Skin of body (tissue), 2 donors: ENCODE data around the gene LIPG. TPM values are rescaled to one million over a fixed set of nuclear protein-coding genes. Genes with fewer than 3 reads are reported as not detected.
"Not testable (repeated sequence)": the region's sequence is repeated elsewhere in the genome, so short reads cannot be mapped to it uniquely, and the experiment has no call there.

Source experiments
- DNase-seq: peaks from one replicate; lab custom pipeline; 2025; lab: John Stamatoyannopoulos, UW
- total RNA-seq: library from RNA; depleted of rRNA; stranded (reverse); fragments of >200 nt; gene quantifications from one replicate; pipeline ENCODE4 v1.2.3, GENCODE V29; 2014

Gene LIPG
- 8.1 TPM for total RNA-seq

DNA sequence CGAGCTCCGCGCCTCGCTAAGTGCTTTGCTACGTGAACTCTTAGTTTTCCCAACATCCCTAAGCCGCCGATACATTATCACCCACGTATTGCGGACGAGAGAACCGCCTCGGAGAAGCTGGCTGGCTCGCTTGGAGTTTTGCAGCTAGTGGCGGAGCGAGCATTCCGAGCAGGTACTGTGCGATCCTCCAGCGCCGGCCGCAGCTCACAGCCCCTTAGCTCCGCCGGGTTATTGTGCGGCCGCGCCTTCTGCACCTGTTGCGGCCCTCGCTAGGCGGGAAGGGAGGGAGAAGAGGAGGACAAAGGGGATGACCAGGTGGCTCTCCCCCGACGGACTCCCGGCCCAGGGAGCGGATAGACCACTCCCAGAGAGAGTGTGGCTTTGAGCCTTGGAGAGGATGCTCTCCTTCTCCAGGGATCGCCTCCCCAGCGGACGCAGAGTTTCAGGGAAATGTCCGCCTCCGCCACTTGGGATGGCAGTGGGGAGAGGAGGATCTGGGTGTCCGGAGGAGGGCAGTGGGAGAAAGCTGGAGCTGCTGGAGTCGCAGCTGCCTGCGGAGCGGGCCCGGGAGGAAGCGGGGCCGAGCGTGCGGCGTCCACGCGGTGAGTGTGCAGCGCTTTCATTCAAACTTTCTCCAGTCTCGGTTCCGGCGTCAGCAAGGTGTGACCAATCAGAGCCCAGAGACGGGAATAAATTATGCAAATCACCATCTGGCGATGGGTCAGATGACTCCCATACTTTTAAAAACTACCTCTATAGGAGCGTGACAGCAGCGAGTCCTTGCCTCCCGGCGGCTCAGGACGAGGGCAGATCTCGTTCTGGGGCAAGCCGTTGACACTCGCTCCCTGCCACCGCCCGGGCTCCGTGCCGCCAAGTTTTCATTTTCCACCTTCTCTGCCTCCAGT, at the start of gene LIPG:
TSS of gene LIPG (plus strand) at position 769 of the 905 bp plus-strand sequence. CDS start 252 bp downstream, outside the sequence.
- DNase-seq, result no peak

- DNase-seq, result not testable (repeated sequence)
These were observed 49.0 kb upstream of the LIPG start for GRCh38 chr18:49512876-49513275.

GRCh38 chr18:49514577-49514976, 47.3 kb upstream of the LIPG start:
- DNase-seq, result no peak

GRCh38 chr18:49515003-49515402, 46.9 kb upstream of the LIPG start:
- DNase-seq, result not testable (repeated sequence)

DNA sequence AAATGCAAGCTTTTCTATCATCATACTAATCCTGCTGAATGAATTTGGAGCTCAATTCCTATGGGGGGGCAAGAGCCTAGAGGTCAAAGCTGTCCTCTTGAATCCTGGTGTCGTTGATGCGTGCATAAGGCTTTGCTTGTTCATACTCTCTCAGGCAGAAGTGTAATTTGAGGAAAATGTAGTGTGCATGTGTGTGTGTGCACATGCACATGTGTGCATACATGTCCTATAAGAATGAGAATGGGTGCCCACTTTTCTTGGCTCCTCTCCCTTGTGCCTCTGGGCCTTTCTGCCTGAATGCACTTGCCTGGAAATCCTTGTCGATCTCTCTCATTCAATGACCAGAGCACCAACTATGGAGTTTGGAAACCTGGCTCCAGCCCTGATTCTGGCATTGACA, 46.3 kb upstream of the LIPG start:
- DNase-seq, result no peak

GRCh38 chr18:49517483-49517882, 44.4 kb upstream of the LIPG start:
- no peak for DNase-seq

- no peak for DNase-seq
These were observed 42.5 kb upstream of the LIPG start for GRCh38 chr18:49519101-49519971.

DNA sequence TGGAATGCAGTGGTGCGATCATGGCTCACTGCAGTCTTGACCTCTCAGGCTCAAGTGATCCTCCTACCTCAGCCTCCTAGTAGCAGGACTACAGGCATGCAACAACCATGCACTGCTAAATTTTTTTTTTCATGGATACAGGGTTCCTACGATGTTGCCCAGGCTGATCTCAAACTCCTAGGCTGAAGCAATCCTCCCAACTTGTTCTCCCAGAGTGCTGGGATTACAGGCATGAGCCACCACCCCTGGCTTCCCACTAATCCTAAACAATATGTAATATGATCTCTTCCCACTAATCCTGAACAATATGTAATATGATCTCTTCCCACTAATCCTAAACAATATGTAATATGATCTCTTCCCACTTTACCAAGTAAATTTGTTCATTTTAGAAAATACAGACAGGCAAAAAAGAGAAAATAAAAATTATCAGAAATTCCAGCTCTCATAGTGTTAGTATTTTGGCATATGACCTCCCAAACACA, 41.2 kb upstream of the LIPG start:
- DNase-seq, result peak; percentile 35

DNA sequence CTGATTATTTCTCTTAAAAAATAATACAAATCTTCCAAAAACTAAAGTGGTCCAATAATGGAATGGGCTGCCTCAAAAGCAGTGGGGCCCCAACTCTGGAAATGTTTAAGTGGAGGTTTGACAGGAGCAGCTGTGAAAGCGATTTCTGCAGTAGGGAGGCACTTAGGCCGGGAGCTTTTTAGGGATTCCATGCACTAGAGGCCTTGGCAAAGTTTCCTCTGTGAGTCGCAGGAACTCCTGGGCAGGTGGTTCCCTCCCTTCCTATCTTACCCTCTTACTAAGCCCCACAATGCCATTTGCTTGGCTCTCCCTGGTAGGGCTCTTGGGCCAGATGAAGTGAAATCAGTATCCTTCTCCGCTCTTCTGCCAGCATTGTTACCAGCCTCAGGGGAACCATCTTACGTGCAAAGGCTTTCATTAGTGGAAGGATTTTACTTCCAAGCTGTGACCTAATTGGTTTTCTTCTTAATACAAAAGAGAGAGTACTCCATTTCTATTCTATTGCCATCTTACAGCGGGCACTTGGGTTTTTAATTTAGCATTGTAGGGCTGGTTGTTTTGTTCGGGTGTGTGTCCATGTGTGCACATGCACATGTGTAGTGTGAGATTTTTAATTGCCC, 40.5 kb upstream of the LIPG start:
- DNase-seq, result no peak

DNA sequence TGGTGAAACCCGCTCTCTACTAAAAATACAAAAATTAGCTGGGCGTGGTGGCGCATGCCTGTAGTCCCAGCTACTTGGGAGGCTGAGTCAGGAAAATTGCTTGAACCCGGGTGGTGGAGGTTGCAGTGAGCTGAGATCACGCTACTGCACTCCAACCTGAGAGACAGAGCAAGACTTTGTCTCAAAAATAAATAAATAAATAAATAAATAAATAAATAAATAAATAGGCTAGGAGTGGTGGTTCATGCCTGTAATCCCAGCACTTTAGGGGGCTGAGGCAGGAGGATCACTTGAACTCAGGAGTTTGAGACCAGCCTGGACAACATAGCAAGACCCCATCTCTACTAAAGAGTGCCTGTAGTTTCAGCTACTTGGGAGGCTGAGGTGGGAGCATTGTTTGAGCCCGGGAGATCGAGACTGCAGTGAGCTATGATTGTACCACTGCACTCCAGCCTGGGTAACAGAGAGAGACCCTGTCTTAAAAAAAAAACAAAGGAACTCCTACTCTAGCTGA, 38.2 kb upstream of the LIPG start:
- not testable (repeated sequence) for DNase-seq

DNA sequence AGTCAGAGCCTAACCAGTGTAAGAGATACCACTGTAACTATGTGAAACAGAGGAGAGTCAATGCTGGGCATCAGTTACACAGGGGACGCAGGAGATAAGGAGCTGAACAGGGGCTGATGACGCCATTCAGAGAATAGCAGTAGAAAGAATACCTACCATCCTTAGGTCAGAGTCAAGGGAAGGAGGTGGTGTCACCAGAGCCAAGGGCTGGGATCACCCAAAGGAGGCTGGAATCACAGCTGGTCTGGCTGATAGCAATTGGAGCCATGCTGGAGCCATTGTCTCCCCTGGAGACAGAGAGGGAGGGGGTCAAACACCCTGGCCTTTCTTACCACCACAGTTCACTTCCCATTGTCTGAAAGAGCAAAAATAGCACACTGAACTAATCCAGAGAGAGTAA, 37.5 kb upstream of the LIPG start:
- no peak for DNase-seq

- no peak for DNase-seq
These were observed 36.9 kb upstream of the LIPG start for GRCh38 chr18:49524951-49525350.

- no peak for DNase-seq
These were observed 35.9 kb upstream of the LIPG start for GRCh38 chr18:49525981-49526380.

DNA sequence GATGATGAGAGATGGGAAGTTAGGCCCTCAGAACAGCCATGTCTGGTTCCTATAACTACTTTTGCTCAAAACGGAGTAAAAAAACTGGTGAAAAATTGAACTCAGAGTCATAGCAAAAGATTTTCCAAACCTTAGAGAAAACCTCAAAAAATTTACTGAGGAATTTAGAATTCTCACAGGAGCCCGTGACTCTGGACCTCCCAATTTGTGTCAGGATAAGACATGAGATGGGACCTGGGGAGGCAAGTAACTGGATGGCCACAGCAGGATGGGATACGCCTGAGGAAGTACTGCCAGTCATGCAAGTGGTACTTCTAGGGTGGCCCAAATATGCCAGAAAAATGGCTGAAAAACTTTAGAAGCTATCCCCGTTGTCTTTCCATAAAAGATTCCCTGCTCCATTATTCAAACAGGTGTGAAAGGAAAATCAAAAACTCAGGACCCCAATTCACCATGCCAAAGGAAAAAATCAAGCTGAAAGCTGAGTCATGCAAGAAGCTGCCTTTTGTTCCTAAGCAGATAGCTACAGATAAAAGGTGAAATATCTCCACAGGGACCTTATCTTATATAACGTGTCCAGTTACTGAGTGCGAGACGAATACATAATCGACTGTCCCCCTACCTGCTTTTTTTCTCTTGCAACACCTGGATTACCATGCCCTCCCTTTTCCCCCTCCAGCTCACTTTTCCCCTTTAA, 34.1 kb upstream of the LIPG start:
- DNase-seq, result no peak

- no peak for DNase-seq
These were observed 32.3 kb upstream of the LIPG start for GRCh38 chr18:49529596-49529995.

GRCh38 chr18:49531678-49532153, 30.1 kb upstream of the LIPG start:
- no peak for DNase-seq

- no peak for DNase-seq
These were observed 26.8 kb upstream of the LIPG start for GRCh38 chr18:49534846-49535601.

DNA sequence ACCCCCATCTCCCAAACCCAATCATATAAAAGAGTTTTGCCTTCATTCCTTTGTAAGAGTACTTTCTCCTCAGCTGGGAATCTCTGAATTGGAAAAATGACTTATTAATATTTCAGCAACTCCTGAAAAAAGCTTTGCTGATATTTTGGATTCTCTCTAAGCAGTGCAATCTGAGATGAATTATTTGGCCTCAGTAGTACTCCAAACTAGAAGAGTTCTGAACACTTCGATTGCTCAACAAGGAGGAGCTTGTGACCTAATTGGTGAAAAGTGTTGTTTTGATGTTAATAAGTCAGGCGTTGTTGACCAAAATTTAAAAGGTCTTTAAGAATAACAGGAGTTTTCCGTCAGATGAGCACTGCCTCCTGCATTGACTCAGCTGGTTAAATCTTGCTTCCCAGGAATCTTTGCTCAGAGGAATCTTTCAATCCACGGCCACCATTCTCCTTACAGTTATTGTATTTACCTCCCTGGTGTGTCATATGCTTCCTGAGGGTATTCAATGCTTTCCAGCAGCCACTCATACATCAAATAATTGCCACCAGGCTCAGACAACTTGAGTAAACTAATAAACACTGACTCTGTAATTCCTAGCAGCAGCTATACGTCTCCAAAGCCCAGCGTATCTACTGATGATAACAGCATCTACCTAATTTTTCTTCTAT, 24.5 kb upstream of the LIPG start:
- DNase-seq, result no peak

DNA sequence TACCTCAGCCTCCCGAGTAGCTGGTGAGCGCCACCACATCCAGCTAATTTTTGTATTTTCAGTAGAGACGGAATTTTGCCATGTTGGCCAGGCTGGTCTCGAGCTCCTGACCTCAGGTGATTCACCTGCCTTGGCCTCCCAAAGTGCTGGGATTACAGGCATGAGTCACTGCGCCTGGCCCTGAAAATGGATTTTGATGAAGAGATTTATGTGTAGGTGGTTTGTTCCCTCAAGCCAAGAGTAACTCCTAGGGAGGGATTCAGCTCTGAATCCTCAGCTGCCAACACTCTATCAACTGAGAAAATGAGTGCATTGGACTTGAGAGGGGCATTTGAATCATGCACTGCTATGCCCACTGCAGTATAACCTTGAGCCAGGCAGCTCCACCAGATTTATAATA, 17.5 kb upstream of the LIPG start:
- DNase-seq, result no peak
